HEK293T (cell line): ENCODE results near the gene LRSAM1.

Experiments used
- BHLHE40 ChIP-seq: fragments of 450-650 bp; IDR thresholded peaks from 2 replicates; pipeline ENCODE4 v1.6.1; 2016; ENCODE audit warnings: mild to moderate bottlenecking, moderate library complexity, borderline replicate concordance
- ELF4 ChIP-seq: fragments of 450-650 bp; IDR thresholded peaks from 2 replicates; pipeline ENCODE4 v1.6.1; 2017; ENCODE audit warnings: antibody characterized with exemption
- FOXM1 ChIP-seq: fragments of 450-650 bp; IDR thresholded peaks from 2 replicates; pipeline ENCODE4 v1.6.1; 2017; ENCODE audit warnings: mild to moderate bottlenecking, borderline replicate concordance
- HDGF ChIP-seq: fragments of 450-650 bp; IDR thresholded peaks from 2 replicates; pipeline ENCODE4 v1.6.1; 2017; ENCODE audit warnings: antibody characterized with exemption, borderline replicate concordance
- NFRKB ChIP-seq: fragments of 450-650 bp; IDR thresholded peaks from 2 replicates; pipeline ENCODE4 v1.6.1; 2016; ENCODE audit warnings: mild to moderate bottlenecking, moderate library complexity
- PKNOX1 ChIP-seq: fragments of 450-650 bp; IDR thresholded peaks from 2 replicates; pipeline ENCODE4 v1.6.1; 2016
- SUZ12 ChIP-seq: fragments of 450-650 bp; IDR thresholded peaks from 2 replicates; pipeline ENCODE4 v1.6.1; 2016; ENCODE audit warnings: mild to moderate bottlenecking

DNA sequence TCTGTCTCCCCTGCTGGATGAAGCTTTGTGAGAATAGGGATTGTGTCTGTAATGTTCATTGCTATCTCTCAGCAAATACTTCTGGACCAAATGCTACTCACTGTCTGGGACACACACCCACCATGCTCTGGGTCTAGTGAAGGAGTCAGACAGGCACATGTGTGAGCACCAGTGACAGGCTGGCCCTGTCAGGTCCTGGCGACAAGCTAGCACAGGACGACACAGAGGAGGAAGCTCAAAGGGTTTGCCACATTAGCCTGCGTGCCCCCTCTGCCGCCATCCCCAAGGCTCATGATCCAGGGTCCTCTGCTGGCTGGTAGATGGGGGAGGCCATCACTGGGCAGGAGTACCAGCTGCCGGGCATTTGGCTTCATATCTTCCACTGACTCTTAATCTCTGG, 23.3 kb downstream of the LRSAM1 start:
- TF ChIP-seq FOXM1 (no peak), ELF4 (no peak), PKNOX1 (no peak), BHLHE40 (no peak), SUZ12 (no peak), NFRKB (no peak), HDGF (no peak)
